Activated CD4-positive, alpha-beta T cell treated with anti-CD3 and anti-CD28 coated beads, Interleukin-2, amount 50 U/mL, for 4 hours (primary cell): ENCODE measurements around the gene SDSL.
A peak's percentile ranks its signal among the peaks of the same experiment; 100 is the strongest.

ENCODE experiments used
- DNase-seq, 2 experiments: peaks; one replicate each; pipeline ENCODE4 v3.0.0-alpha.2; 2020

The SDSL gene

GRCh38 chr12:113452458-113452857 is 30.3 kb downstream of the SDSL start:
- no peak for DNase-seq

GRCh38 chr12:113453330-113453729 is 31.1 kb downstream of the SDSL start:
- no peak for DNase-seq

GRCh38 chr12:113456199-113456598 is 34.0 kb downstream of the SDSL start:
- no peak for DNase-seq

GRCh38 chr12:113456761-113457160 is 34.6 kb downstream of the SDSL start:
- no peak for DNase-seq

GRCh38 chr12:113457185-113457584 is 35.0 kb downstream of the SDSL start:
- DNase-seq: no peak

GRCh38 chr12:113457710-113458109 is 35.5 kb downstream of the SDSL start:
- no peak for DNase-seq

GRCh38 chr12:113459981-113460380 is 37.8 kb downstream of the SDSL start:
- DNase-seq: no peak

- no peak for DNase-seq
Observed at GRCh38 chr12:113461666-113462065, 39.5 kb downstream of the SDSL start.

GRCh38 chr12:113462117-113462774 is 40.1 kb downstream of the SDSL start:
- peak; percentile 56 to 61 for DNase-seq

GRCh38 chr12:113462998-113463745 is 41.0 kb downstream of the SDSL start:
- no peak for DNase-seq

- DNase-seq: no peak
Observed at GRCh38 chr12:113463746-113464451, 41.7 kb downstream of the SDSL start.

- no peak for DNase-seq
Observed at GRCh38 chr12:113464452-113464775, 42.2 kb downstream of the SDSL start.

- no peak for DNase-seq
Observed at GRCh38 chr12:113464852-113465719, 42.9 kb downstream of the SDSL start.

- DNase-seq: no peak
Observed at GRCh38 chr12:113465808-113466453, 43.8 kb downstream of the SDSL start.

- no peak for DNase-seq
Observed at GRCh38 chr12:113466454-113467141, 44.4 kb downstream of the SDSL start.

- no peak for DNase-seq
Observed at GRCh38 chr12:113467142-113467501, 44.9 kb downstream of the SDSL start.

- DNase-seq: no peak
Observed at GRCh38 chr12:113467502-113468364, 45.6 kb downstream of the SDSL start.

GRCh38 chr12:113468365-113469223 is 46.4 kb downstream of the SDSL start:
- DNase-seq: no peak

- no peak for DNase-seq
Observed at GRCh38 chr12:113469224-113469948, 47.2 kb downstream of the SDSL start.
